ENCODE results near the gene CBX6. TPM values are rescaled to one million over a fixed set of nuclear protein-coding genes. Genes with fewer than 3 reads are reported as not detected.

The CBX6 gene
- polyA plus RNA-seq, 4 donors, result 1.1 to 16.0 (median 9.5) TPM

DNA sequence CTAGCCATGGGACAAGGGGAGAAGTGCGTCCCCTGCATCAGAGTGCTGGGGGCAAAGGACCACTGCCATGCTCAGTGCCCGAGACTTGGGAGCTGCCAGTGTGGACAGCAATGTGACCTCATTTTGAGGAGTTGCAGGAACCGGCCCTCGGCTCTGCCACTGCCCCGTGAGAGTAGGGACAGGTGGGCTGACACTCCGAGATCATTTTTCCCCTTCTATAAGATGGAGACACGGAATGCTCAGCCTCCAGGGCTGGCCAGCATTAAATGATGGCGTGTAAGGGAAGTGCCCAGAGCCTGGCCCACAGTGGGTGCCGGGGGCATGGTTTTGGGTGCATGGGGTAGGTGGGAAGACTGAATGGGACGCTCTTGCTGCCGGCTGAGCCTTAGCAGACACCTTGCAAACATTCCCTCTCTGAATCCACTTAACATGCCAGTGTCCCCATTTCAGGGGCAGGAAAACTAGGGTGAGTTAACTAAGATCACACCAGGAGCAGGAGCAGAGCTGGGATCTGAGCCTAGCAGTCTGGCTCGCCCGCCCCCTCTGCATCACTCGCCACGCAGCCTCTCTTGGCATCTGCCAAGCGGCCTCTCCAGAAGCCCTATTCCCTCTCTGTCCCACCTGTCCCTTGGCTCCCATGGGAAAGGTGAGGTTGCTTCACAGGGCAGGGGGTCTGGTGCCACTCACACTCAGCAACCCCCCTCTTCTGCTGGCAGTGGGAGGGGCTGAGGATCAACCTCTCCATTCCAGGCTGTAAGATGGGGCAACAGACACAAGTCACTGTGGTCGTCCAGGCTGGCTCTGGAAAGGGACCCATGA lies 41.8 kb downstream of the CBX6 start:
- FAIRE-seq (no peak), DNase-seq (no peak)
- no peaks in the 10 kb centered on the region for H3K9me3 ChIP-seq (ENCODE audit: control insufficient read depth in 2 of 2, insufficient read depth in 1 of 2, low read depth in 1 of 2, low read length in 1 of 2)
- H3K27me3 ChIP-seq (ENCODE audit: control insufficient read depth in 3 of 3, insufficient read depth in 3 of 3, low read length in 3 of 3), result no peaks in the 10 kb centered on the region
- WGBS, 3 donors, result 82 to 87% (median 83%) methylated on average over 17 of the region's 17 CpGs
- H3K4me1 ChIP-seq (ENCODE audit: control insufficient read depth in 3 of 3, insufficient read depth in 2 of 3, low read depth in 1 of 3, low read length in 2 of 3), result no peaks in the 10 kb centered on the region
- H3K4me3 ChIP-seq (ENCODE audit: low read depth in 1 of 3, low read length in 3 of 3), result no peak overlapping the region
- H3K36me3 ChIP-seq (ENCODE audit: control insufficient read depth in 3 of 3, insufficient read depth in 2 of 3, low read depth in 1 of 3, low read length in 3 of 3), result no peaks in the 10 kb centered on the region
- no peak overlapping the region for H3K27ac ChIP-seq (ENCODE audit: low read depth in 1 of 3, low read length in 2 of 3)

GRCh38 chr22:38829485-38829884 lies 42.5 kb downstream of the CBX6 start:
- no peaks in the 10 kb centered on the region for H3K27me3 ChIP-seq (ENCODE audit: control insufficient read depth in 3 of 3, insufficient read depth in 3 of 3, low read length in 3 of 3)
- H3K4me3 ChIP-seq (ENCODE audit: low read depth in 1 of 3, low read length in 3 of 3), result no peak overlapping the region
- H3K36me3 ChIP-seq (ENCODE audit: control insufficient read depth in 3 of 3, insufficient read depth in 2 of 3, low read depth in 1 of 3, low read length in 3 of 3), result no peaks in the 10 kb centered on the region
- DNase-seq (no peak), FAIRE-seq (no peak)
- no peaks in the 10 kb centered on the region for H3K4me1 ChIP-seq (ENCODE audit: control insufficient read depth in 3 of 3, insufficient read depth in 2 of 3, low read depth in 1 of 3, low read length in 2 of 3)
- no peaks in the 10 kb centered on the region for H3K9me3 ChIP-seq (ENCODE audit: control insufficient read depth in 2 of 2, insufficient read depth in 1 of 2, low read depth in 1 of 2, low read length in 1 of 2)
- no peak overlapping the region for H3K27ac ChIP-seq (ENCODE audit: low read depth in 1 of 3, low read length in 2 of 3)
- 75 to 82% (median 78%) methylated on average over 4 of the region's 4 CpGs for WGBS, 3 donors

DNA sequence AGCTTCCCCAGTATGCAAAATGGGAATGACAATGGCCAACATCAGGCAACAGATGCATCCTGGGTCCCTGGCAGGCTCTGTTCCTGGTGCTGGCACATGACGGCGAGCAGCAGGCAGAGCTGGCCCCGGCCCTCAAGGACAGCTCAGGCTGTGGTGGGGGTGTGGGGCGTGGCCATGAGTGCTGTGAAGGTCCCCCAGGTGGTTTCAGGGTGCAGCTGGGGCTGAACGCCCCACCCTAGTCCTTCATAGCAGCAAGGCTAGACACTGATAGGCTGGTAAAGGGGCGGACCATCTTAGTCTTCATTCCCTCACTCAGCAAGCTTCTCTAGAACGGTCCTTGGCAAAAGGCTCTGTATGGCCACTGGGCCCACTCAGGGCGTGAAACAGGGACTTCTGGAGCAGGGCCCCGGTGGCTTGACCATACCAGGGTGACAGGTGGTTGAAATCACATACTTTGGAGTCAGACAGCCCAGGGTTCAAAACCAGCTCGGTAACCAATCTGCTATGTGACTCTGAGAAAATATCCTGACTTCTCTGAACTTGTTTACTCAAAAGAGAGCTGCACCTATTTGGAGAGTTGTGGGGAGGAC lies 43.3 kb downstream of the CBX6 start:
- FAIRE-seq (no peak), DNase-seq (no peak)
- WGBS, 3 donors, result 74 to 82% (median 75%) methylated on average over 10 of the region's 10 CpGs
- Histone ChIP-seq H3K9me3 (ENCODE audit: control insufficient read depth in 2 of 2, insufficient read depth in 1 of 2, low read depth in 1 of 2, low read length in 1 of 2) (no peaks in the 10 kb centered on the region), H3K36me3 (ENCODE audit: control insufficient read depth in 3 of 3, insufficient read depth in 2 of 3, low read depth in 1 of 3, low read length in 3 of 3) (no peaks in the 10 kb centered on the region), H3K27me3 (ENCODE audit: control insufficient read depth in 3 of 3, insufficient read depth in 3 of 3, low read length in 3 of 3) (no peaks in the 10 kb centered on the region), H3K27ac (ENCODE audit: low read depth in 1 of 3, low read length in 2 of 3) (no peak overlapping the region), H3K4me3 (ENCODE audit: low read depth in 1 of 3, low read length in 3 of 3) (no peak overlapping the region), H3K4me1 (ENCODE audit: control insufficient read depth in 3 of 3, insufficient read depth in 2 of 3, low read depth in 1 of 3, low read length in 2 of 3) (no peaks in the 10 kb centered on the region)

DNA sequence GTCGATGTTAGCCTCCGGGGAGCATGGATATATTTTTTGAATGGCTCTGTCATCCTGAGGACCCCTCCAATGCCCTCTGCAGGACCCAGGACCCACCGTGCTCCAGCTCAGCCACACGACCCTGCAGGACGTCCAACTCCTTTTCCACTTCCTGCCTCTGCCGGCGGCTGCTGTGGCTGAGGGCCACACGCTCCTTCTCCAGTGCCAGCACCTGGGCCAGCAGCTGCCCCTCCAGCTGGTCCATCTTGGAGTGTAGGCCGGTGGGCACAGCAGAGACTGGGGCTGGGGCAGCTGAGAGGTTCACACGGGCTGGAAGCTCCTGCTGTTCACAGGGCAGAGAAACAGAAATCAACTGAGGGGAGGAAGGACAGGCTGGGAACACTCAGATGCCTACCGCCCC lies 43.8 kb downstream of the CBX6 start:
- no peak overlapping the region for H3K4me3 ChIP-seq (ENCODE audit: low read depth in 1 of 3, low read length in 3 of 3)
- H3K27ac ChIP-seq (ENCODE audit: low read depth in 1 of 3, low read length in 2 of 3), result no peak overlapping the region
- no peaks in the 10 kb centered on the region for H3K27me3 ChIP-seq (ENCODE audit: control insufficient read depth in 3 of 3, insufficient read depth in 3 of 3, low read length in 3 of 3)
- H3K4me1 ChIP-seq (ENCODE audit: control insufficient read depth in 3 of 3, insufficient read depth in 2 of 3, low read depth in 1 of 3, low read length in 2 of 3), result no peaks in the 10 kb centered on the region
- FAIRE-seq (no peak), DNase-seq (no peak)
- H3K36me3 ChIP-seq (ENCODE audit: control insufficient read depth in 3 of 3, insufficient read depth in 2 of 3, low read depth in 1 of 3, low read length in 3 of 3), result no peaks in the 10 kb centered on the region
- 67 to 68% (median 68%) methylated on average over 11 of the region's 11 CpGs for WGBS, 3 donors
- no peaks in the 10 kb centered on the region for H3K9me3 ChIP-seq (ENCODE audit: control insufficient read depth in 2 of 2, insufficient read depth in 1 of 2, low read depth in 1 of 2, low read length in 1 of 2)

DNA sequence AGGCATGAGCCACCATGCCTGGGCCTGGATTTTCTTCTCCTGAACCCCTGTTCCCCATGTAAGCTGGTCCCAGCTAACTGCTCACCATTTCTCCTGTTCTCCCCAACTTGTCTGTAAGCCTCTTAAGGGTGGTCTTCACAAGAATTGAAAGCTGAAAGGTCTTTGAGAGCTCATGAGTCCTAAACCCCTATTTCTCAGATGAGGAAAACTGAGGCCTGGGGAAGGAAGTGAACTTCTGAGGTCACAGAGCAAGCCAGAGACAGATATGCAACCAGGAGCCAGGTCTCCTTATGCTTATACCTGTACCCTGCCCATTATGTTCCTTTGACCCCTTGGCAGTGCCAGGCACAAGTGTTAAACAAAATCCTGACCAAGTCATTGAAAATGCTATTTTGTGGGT lies 44.5 kb downstream of the CBX6 start:
- H3K27me3 ChIP-seq (ENCODE audit: control insufficient read depth in 3 of 3, insufficient read depth in 3 of 3, low read length in 3 of 3), result no peaks in the 10 kb centered on the region
- H3K36me3 ChIP-seq (ENCODE audit: control insufficient read depth in 3 of 3, insufficient read depth in 2 of 3, low read depth in 1 of 3, low read length in 3 of 3), result peaks cover 0 to 3% (median 0%) of the 10 kb centered on the region in 3 donors
- H3K4me3 ChIP-seq (ENCODE audit: low read depth in 1 of 3, low read length in 3 of 3), result no peak overlapping the region
- FAIRE-seq, result no peak
- DNase-seq, result no peak
- no peak overlapping the region for H3K27ac ChIP-seq (ENCODE audit: low read depth in 1 of 3, low read length in 2 of 3)
- no peaks in the 10 kb centered on the region for H3K4me1 ChIP-seq (ENCODE audit: control insufficient read depth in 3 of 3, insufficient read depth in 2 of 3, low read depth in 1 of 3, low read length in 2 of 3)
- H3K9me3 ChIP-seq (ENCODE audit: control insufficient read depth in 2 of 2, insufficient read depth in 1 of 2, low read depth in 1 of 2, low read length in 1 of 2), result no peaks in the 10 kb centered on the region

- Histone ChIP-seq H3K9me3 (ENCODE audit: control insufficient read depth in 2 of 2, insufficient read depth in 1 of 2, low read depth in 1 of 2, low read length in 1 of 2) (no peaks in the 10 kb centered on the region), H3K4me3 (ENCODE audit: low read depth in 1 of 3, low read length in 3 of 3) (no peak overlapping the region), H3K4me1 (ENCODE audit: control insufficient read depth in 3 of 3, insufficient read depth in 2 of 3, low read depth in 1 of 3, low read length in 2 of 3) (no peaks in the 10 kb centered on the region), H3K27ac (ENCODE audit: low read depth in 1 of 3, low read length in 2 of 3) (no peak overlapping the region), H3K27me3 (ENCODE audit: control insufficient read depth in 3 of 3, insufficient read depth in 3 of 3, low read length in 3 of 3) (no peaks in the 10 kb centered on the region), H3K36me3 (ENCODE audit: control insufficient read depth in 3 of 3, insufficient read depth in 2 of 3, low read depth in 1 of 3, low read length in 3 of 3) (peaks cover 0 to 3% (median 0%) of the 10 kb centered on the region in 3 donors)
- DNase-seq, result no peak
- no peak for FAIRE-seq
- WGBS, 3 donors, result 50 to 74% (median 64%) methylated on average over 5 of the region's 5 CpGs
Observed at GRCh38 chr22:38826801-38827200, 45.2 kb downstream of the CBX6 start.

DNA sequence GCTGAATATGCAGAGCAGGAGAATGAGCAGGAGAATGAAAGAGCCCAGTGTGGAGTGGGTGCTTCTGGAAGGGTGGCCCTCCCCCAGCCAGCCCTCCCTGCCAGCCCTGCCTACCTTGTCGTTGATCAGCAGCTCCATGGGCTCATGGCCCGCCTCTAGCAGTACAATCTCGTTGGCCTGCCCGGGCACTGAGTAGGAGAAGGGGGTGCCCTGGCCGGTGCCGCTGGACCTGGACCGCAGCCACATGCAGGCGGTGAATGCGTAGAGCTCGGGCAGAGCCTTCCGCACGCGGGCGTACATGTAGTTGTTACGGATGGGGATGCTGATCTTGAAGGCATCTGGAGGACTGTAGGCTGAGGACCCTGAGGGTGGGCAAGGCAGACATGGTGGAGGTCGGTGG lies 45.6 kb downstream of the CBX6 start:
- Histone ChIP-seq H3K4me1 (ENCODE audit: control insufficient read depth in 3 of 3, insufficient read depth in 2 of 3, low read depth in 1 of 3, low read length in 2 of 3) (no peaks in the 10 kb centered on the region), H3K27me3 (ENCODE audit: control insufficient read depth in 3 of 3, insufficient read depth in 3 of 3, low read length in 3 of 3) (no peaks in the 10 kb centered on the region), H3K27ac (ENCODE audit: low read depth in 1 of 3, low read length in 2 of 3) (no peak overlapping the region), H3K9me3 (ENCODE audit: control insufficient read depth in 2 of 2, insufficient read depth in 1 of 2, low read depth in 1 of 2, low read length in 1 of 2) (no peaks in the 10 kb centered on the region), H3K36me3 (ENCODE audit: control insufficient read depth in 3 of 3, insufficient read depth in 2 of 3, low read depth in 1 of 3, low read length in 3 of 3) (peaks cover 0 to 3% (median 0%) of the 10 kb centered on the region in 3 donors), H3K4me3 (ENCODE audit: low read depth in 1 of 3, low read length in 3 of 3) (no peak overlapping the region)
- 85 to 87% (median 86%) methylated on average over 16 of the region's 16 CpGs for WGBS, 3 donors
- no peak for DNase-seq
- no peak for FAIRE-seq

DNA sequence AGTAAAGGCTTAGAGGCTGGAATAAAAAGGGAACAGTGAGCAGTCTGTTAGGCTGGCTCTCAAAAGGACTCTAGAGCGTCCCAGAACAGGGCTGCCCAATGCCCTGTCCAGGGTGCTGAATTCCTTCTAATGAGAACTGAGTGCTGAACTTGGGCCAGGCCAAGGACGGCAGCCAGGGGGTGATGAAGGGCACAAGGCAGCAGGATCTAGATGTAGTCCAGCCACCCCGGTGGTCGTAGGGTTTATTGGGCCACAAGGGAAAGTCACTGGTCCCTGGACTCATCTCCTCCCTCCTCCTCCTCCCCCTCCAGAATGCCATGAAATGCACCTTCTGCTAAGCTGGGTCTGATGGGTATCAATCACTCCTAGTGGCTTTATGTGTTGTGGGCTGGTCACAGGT lies 47.4 kb downstream of the CBX6 start:
- no peak overlapping the region for H3K27ac ChIP-seq (ENCODE audit: low read depth in 1 of 3, low read length in 2 of 3)
- H3K9me3 ChIP-seq (ENCODE audit: control insufficient read depth in 2 of 2, insufficient read depth in 1 of 2, low read depth in 1 of 2, low read length in 1 of 2), result no peaks in the 10 kb centered on the region
- no peak overlapping the region for H3K4me3 ChIP-seq (ENCODE audit: low read depth in 1 of 3, low read length in 3 of 3)
- 7 to 8% (median 8%) methylated on average over 4 of the region's 4 CpGs for WGBS, 3 donors
- no peak for FAIRE-seq
- H3K36me3 ChIP-seq (ENCODE audit: control insufficient read depth in 3 of 3, insufficient read depth in 2 of 3, low read depth in 1 of 3, low read length in 3 of 3), result peaks cover 0 to 3% (median 0%) of the 10 kb centered on the region in 3 donors
- H3K27me3 ChIP-seq (ENCODE audit: control insufficient read depth in 3 of 3, insufficient read depth in 3 of 3, low read length in 3 of 3), result no peaks in the 10 kb centered on the region
- DNase-seq, result peak; percentile 43 to 84
- H3K4me1 ChIP-seq (ENCODE audit: control insufficient read depth in 3 of 3, insufficient read depth in 2 of 3, low read depth in 1 of 3, low read length in 2 of 3), result no peaks in the 10 kb centered on the region

Data from small intestine (tissue), 7 donors.